Measurements from ENCODE around the gene DNM3. TPM values are rescaled to one million over a fixed set of nuclear protein-coding genes. Genes with fewer than 3 reads are reported as not detected.

Gene DNM3
- total and polyA plus RNA-seq, 2 of the 8 experiments (the other 6 are each of a cell fraction or from before 2014, with no cell fraction given): 2.0 to 8.5 TPM

DNA sequence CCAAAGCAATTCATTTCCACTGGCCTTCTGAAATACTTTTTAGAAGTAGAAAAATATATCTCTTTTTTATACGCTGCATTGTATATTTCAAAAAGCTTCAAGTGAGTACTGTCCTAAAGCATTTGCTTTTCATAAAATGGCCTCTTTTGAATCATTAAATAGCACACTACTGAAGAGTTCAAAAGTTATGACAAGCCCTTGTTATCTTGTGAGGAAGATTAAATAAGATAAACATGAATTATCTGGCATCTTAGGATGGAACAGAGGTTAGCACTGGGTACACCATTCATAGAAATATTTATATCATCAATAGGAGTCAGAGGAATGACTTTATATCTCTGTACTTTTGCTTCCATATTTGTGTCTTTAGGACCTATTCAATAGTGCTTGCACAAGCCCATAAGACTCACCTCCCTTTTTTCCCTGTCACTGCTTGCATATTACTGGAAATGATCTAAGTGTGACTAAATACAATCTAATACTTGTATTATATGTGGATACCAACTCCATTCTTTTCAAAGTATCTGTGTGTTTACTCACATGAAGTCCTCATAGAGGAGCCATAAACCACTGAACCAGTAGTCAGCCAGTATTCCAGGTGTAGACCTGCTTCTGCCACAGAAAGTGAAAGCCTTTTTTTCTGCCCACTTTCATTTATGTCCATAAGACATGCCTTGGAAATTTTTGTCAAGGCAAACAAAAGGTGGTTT, 305.0 kb downstream of the DNM3 start (continued):
- TF ChIP-seq RBBP5 (IDR thresholded peaks at IDR 0.05; ENCODE audit: borderline replicate concordance, low read depth, low read length) (no peak), JUN (IDR thresholded peaks at IDR 0.05; ENCODE audit: low read depth, low read length) (no peak), EZH2 (IDR thresholded peaks at IDR 0.05; ENCODE audit: low read depth, low read length, severe bottlenecking) (no peak), TCF12 (IDR thresholded peaks at IDR 0.05; ENCODE audit: low read depth, low read length) (no peak), FOSL1 (IDR thresholded peaks at IDR 0.05; ENCODE audit: insufficient read depth, low read depth, low read length) (no peak), CBX8 (IDR thresholded peaks at IDR 0.05; ENCODE audit: borderline replicate concordance, low read depth, low read length) (no peak)
- TF ChIP-seq, protein P1, sequence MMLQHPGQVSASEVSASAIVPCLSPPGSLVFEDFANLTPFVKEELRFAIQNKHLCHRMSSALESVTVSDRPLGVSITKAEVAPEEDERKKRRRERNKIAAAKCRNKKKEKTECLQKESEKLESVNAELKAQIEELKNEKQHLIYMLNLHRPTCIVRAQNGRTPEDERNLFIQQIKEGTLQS (IDR thresholded peaks at IDR 0.05; ENCODE audit: insufficient read depth, low read depth, low read length): no peak
- TF ChIP-seq, protein P2, sequence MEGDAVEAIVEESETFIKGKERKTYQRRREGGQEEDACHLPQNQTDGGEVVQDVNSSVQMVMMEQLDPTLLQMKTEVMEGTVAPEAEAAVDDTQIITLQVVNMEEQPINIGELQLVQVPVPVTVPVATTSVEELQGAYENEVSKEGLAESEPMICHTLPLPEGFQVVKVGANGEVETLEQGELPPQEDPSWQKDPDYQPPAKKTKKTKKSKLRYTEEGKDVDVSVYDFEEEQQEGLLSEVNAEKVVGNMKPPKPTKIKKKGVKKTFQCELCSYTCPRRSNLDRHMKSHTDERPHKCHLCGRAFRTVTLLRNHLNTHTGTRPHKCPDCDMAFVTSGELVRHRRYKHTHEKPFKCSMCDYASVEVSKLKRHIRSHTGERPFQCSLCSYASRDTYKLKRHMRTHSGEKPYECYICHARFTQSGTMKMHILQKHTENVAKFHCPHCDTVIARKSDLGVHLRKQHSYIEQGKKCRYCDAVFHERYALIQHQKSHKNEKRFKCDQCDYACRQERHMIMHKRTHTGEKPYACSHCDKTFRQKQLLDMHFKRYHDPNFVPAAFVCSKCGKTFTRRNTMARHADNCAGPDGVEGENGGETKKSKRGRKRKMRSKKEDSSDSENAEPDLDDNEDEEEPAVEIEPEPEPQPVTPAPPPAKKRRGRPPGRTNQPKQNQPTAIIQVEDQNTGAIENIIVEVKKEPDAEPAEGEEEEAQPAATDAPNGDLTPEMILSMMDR (IDR thresholded peaks at IDR 0.05; ENCODE audit: control extremely low read depth in 1 of 3, insufficient read depth in 1 of 3, low read depth in 1 of 3, low read length in 3 of 3): no peak

Measured in H1 (cell line).